Measurements from ENCODE around the gene NECTIN3.

NECTIN3 gene

DNA sequence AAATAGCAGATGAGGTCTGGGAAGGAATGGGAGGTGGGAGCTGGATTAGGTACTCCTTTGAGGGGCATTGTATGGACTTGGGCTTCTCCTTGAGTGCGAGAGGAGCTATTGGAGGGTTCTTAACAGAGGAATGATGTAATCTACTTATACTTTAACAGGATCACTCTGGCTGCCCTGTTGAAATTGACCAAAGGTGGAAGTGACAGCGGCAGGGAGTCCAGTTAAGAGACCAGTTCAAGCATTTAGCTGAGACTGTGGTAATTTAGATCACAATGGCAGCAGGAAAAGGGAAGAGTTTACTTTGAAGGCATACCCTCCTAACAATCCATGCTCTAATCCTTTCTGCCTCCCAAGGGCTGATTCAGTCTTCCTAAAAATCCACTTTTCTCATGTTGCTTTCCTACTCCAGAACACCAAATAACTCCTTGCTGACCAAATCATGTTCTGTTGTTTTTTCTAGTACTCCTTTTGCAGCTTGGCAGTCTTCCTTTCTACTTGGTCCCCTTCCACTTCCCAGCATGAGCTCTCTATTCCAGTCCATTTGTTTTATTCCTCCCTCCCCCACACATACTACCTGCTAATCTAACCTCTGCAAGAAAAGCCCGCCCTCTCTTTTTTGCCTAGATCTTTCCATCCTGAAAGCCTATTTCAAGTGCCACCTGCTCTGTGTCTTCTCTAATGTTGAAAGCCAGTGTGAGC is 139.4 kb downstream of the NECTIN3 start:
- DNase-seq, result no peak

DNA sequence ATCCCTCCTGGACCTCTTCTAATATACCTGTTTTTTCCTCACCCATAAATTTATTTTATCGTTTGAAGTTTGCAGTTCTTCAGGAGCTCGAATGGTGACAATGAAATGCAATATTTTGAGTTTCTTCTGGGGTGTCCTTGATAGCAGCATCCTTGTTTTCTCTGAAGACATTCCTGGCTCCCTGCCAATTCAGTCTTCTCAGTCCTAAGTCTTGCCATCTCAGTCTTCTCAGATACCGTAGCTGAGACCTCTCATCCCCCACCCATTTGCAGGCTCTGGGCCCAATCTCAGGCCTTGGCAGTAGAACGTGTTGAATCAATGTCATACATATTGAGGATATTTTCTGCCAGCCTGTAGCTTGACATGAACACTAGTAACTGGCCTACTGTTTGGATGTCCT is 140.9 kb downstream of the NECTIN3 start:
- DNase-seq, result no peak

DNA sequence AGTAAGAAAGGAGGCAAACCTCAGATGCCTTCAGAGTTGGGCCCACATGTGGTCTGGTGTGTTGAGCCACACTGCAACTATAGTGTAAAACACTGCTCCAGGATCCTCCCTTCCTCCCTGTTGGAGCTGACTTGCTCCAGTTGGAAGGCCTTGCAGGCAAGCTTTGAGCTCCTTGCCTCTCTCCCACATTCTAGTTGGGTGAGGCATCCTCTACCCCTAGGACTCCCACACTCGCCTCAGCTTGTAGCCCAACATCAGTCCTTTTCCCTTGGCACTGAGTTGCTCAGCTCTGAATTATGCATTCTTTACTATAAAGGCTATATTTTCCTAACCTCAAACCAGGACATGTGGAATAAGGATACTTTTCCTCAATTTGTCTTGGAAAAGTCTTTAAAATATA is 143.9 kb downstream of the NECTIN3 start:
- DNase-seq, result no peak

DNA sequence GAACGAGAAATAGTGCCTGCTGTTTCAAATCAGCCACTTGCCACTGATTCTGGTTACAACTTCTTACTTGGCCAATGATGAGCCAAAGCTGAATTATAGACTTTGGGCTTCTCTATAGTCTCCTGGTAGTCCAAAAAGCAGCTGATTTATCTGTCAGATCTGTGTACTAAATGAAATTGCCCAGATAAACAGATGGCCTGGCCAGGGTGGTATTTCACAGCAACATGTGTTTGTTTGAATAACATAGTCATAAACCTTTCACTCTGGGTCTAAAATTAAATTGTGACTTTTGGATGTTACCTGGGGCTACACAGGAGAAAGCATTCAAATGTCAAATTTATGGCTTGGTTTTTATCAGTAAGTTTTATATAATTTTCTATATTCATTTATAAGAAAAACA is 147.0 kb downstream of the NECTIN3 start:
- DNase-seq, result no peak

DNA sequence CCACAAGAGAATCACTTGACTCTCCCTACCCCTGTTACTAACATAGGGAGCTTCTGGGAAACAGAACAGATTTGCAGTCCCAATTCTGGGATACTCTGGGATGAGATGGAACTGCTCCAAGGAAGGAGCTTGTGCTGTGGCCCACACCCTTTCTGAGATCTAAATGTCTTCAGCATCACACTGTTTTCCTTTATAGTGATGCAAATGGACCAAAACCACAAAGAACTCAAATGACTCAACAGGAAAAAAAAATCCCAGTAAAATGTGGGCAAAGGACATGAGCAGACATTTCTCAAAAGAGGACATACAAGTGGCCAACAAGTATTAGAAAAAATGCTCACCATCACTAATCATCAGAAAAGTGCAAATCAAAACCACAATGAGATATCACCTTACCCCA is 155.6 kb downstream of the NECTIN3 start:
- no peak for DNase-seq

DNA sequence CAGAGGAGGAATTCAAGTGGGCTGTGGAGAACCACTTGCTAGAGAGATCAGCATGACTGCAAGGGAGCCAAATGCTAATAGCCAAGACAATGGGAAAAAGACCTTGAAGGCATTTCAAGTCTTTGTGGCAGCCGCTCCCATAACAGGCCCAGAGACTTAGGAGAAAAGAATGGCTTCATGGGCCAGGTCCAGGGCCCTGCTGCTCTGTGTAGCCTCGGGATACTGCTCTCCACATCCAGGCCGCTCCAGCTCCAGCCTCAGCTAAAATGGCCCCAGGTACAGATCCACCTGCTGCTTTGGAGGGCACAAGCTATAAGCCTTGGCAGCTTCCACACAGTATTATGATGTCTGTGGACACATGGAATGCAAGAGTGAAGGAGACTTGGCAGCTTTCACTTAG is 157.7 kb downstream of the NECTIN3 start:
- DNase-seq, result no peak

DNA sequence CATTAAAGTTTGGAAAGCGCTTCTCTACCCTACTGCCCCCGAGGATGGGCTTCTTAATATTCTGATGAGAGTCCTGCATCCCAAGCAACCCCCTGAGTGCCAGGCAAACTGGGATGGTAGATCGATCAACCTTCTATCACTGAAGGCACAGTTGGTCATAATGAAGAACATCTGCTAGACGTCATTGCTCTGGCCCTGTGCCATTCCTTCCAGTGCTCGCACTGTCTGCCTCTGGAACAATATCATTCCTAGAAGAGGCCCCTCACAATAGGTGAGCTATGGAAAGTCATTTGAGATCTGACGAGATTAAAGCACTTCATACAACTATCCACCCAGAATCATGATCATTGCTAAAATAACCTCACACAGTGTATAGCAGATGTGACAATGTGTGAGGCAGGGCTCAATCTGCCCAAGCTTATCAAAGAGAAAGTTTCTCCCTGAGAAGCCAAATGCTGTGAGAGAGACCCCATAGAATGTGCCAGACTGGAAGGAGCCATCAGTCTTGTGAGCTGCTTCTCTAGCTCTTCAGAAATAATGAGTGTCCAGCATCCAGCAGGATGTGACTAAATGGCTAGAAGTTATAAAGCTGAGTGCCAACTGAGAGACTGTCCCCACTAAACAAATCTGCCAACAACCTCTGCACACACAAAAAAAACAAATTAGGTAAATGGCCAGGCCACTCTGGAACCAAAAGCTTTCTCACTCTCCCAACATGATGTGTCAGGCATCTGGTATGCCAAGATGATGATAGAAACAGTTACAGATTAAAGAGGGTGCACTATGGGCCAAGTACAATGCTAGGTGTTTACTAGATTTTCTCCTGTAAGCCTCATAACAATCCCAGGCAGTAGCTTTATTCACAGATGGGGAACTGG is 165.5 kb downstream of the NECTIN3 start:
- DNase-seq, result no peak

DNA sequence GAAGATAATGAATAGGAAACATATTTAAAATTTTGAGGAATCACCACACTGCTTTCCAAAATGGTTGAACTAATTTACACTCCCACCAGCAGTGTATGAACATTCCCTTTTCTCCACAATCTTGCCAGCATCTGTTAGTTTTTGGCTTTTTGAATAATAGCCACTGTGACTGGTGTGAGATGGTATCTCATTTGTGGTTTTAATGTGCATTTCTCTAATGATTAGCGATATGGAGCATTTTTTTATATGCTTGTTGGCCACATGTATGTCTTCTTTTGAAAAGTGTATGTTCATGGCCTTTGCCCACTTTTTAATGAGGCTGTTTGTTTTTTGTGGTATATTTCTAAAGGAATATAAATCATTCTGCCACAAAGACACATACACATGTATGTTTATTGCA is 166.3 kb downstream of the NECTIN3 start:
- no peak for DNase-seq

DNA sequence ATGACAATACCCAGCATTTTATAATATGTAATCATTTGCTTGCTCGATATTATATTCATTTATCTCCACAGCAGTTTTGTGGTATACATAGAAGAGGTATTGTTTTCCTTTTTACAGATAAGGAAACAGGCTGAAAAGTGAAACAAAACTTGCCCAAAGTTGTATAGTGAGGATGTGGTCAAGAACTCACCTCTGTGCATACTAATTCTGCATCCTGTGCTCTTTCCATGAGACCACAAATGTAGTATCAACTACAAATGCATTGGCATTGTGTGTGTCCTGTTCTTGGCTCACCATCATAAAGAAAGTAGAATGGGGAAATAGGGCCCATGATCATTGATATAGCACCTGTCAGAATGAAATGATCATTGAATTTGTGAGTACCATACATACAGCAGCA is 167.3 kb downstream of the NECTIN3 start:
- DNase-seq, result no peak

DNA sequence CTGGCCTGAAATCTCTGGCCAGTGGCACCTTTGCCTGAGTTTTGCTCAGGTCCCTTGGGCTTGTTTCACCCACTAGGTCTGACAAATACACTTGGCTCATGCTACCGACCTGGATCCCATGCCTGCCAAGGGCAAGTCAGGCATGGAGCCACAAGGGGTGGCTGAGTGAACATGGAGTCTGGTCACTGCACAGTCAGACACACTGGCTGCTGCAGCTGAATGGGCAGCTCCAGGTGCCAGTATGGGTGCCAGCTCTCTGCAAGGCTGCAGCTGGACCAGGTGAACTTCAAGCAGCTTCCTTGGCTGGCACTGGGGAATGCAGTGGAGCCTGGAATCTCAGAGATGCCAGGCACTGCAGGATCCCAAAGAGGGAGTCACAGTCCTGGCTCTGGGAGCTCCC is 170.3 kb downstream of the NECTIN3 start:
- no peak for DNase-seq

Data from KG1 (cell line).